HEK293 (cell line): ENCODE measurements around the gene PRPF6.

Experiments used
- CTCF ChIP-seq: fragments of 450-650 bp; formaldehyde crosslinking; IDR thresholded peaks from 2 replicates; pipeline ENCODE4 v1.5.1; 2016; ENCODE audit warnings: missing biosample characterization, missing genetic modification characterization
- ZEB2 ChIP-seq: fragments of 450-650 bp; formaldehyde crosslinking; IDR thresholded peaks from 2 replicates; pipeline ENCODE4 v1.5.1; 2016; ENCODE audit warnings: missing biosample characterization, missing genetic modification characterization
- ZNF138 ChIP-seq: fragments of 450-650 bp; formaldehyde crosslinking; IDR thresholded peaks from 2 replicates; pipeline ENCODE4 v1.5.1; 2016; ENCODE audit warnings: missing biosample characterization, missing genetic modification characterization, borderline replicate concordance
- ZSCAN30 ChIP-seq: fragments of 450-650 bp; IDR thresholded peaks from 2 replicates; pipeline ENCODE4 v1.5.1; 2018; ENCODE audit warnings: missing biosample characterization, mild to moderate bottlenecking, missing genetic modification characterization, moderate library complexity
- TF ChIP-seq, protein P1 (sequence below): fragments of 450-650 bp; formaldehyde crosslinking; IDR thresholded peaks from 2 replicates; pipeline ENCODE4 v1.5.1; 2016; ENCODE audit warnings: missing biosample characterization, missing genetic modification characterization, low read depth

DNA sequence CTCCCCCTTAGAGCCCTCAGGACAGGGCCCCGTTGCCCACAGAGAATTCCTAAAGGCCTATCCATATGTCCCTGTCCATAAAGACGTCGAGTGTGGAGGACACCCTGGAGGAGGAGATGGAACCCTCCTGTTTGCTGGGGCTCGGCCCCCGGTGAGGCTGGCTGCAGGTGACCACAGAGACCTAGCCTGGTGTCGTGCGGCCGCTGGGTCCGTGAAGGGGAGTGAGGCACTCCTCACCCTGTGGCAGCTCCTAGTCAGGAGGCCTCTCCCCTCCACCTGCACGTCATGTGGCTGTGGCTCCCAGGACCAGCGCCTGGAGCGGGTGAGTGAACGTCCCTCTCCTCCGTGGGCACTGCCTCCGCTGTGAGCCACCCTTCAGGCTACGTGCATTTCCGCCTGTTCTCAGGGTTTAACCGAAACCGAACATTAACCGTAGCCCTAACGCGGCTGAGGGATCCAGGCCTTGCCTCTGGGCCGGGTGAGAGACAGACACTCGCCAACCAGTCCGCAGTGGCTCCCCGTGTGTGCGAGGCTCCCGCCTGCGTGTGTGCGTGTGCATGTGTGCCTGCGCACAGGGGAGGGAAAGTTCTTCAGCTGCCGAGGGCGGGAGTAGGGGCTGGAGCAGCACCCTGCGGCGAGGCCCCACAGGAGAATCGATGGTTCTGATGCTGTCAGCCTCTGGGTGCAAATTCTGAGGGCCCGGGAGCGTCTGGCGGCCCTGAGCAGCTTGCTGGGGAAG, 76.1 kb downstream of the PRPF6 start:
- TF ChIP-seq ZSCAN30 (tag by site-specific recombination), result no peak
- no peak for TF ChIP-seq ZEB2 (tag by site-specific recombination)
- TF ChIP-seq, protein P1, sequence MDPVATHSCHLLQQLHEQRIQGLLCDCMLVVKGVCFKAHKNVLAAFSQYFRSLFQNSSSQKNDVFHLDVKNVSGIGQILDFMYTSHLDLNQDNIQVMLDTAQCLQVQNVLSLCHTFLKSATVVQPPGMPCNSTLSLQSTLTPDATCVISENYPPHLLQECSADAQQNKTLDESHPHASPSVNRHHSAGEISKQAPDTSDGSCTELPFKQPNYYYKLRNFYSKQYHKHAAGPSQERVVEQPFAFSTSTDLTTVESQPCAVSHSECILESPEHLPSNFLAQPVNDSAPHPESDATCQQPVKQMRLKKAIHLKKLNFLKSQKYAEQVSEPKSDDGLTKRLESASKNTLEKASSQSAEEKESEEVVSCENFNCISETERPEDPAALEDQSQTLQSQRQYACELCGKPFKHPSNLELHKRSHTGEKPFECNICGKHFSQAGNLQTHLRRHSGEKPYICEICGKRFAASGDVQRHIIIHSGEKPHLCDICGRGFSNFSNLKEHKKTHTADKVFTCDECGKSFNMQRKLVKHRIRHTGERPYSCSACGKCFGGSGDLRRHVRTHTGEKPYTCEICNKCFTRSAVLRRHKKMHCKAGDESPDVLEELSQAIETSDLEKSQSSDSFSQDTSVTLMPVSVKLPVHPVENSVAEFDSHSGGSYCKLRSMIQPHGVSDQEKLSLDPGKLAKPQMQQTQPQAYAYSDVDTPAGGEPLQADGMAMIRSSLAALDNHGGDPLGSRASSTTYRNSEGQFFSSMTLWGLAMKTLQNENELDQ (tag by site-specific recombination), result no peak
- TF ChIP-seq CTCF, result no peak
- no peak for TF ChIP-seq ZNF138 (tag by site-specific recombination)
